IMR-90 (cell line): ENCODE measurements around the gene MYL4. TPM values are rescaled to one million over a fixed set of nuclear protein-coding genes. Genes with fewer than 3 reads are reported as not detected.

Experiments used
- ATAC-seq: fragments of 200-7000 bp; cut with Tn5 transposase; 2 replicates; pipeline ENCODE4 v1.9.1; 2020; ENCODE audit warnings: low read depth, mild to moderate bottlenecking, moderate library complexity
- BruUV-seq: library from RNA; stranded (reverse); fragments of 400-500 nt; replicated peaks from 2 replicates; lab custom pipeline; 2021; lab: Mats Ljungman, UMichigan
- CTCF ChIA-PET: fragments of 300-600 bp; formaldehyde crosslinking; extraction: SDS; loops from one replicate; lab custom pipeline; 2021; ENCODE audit warnings: antibody characterized with exemption; lab: Yijun Ruan, JAX
- POLR2A ChIA-PET: fragments of 300-600 bp; sonication (Branson Sonifier 250); formaldehyde crosslinking; loops from one replicate; lab custom pipeline; 2022; ENCODE audit warnings: antibody characterized with exemption; ENCODE audit not compliant: unreplicated experiment; lab: Charles Lee
- DNase-seq: peaks from one replicate; pipeline ENCODE4 v3.0.0; 2013
- H2AFZ ChIP-seq: replicated peaks from 2 replicates; pipeline ENCODE3; 2013; ENCODE audit warnings: low read length, mild to moderate bottlenecking; ENCODE audit not compliant: poor library complexity
- H2AK5ac ChIP-seq: 2 replicates; pipeline ENCODE4 v1.6.1; 2013; ENCODE audit warnings: low read depth, low read length, inconsistent platforms
- H2AK9ac ChIP-seq: replicated peaks from 2 replicates; pipeline ENCODE3; 2013; ENCODE audit warnings: mild to moderate bottlenecking, low read depth, low read length, moderate library complexity; ENCODE audit not compliant: poor library complexity
- H2BK120ac ChIP-seq: 2 replicates; pipeline ENCODE4 v1.6.1; 2013; ENCODE audit warnings: low read depth, low read length, inconsistent platforms
- H2BK15ac ChIP-seq: 3 replicates; pipeline ENCODE4 v1.6.1; 2013; ENCODE audit warnings: low read depth, low read length, inconsistent platforms
- H2BK20ac ChIP-seq: 2 replicates; pipeline ENCODE4 v1.6.1; 2013; ENCODE audit warnings: low read depth, mild to moderate bottlenecking, inconsistent platforms, low read length, moderate library complexity
- H2BK5ac ChIP-seq: 2 replicates; pipeline ENCODE4 v1.6.1; 2013; ENCODE audit warnings: mild to moderate bottlenecking, low read depth, low read length, inconsistent platforms; ENCODE audit not compliant: poor library complexity, severe bottlenecking
- H3K14ac ChIP-seq: replicated peaks from 2 replicates; pipeline ENCODE4 v1.6.1; 2013; ENCODE audit warnings: low read depth, low read length, inconsistent platforms
- H3K18ac ChIP-seq: 2 replicates; pipeline ENCODE4 v1.6.1; 2013; ENCODE audit warnings: low read depth, low read length, control low read depth
- H3K23ac ChIP-seq: 2 replicates; pipeline ENCODE4 v1.6.1; 2013; ENCODE audit warnings: low read depth, low read length, inconsistent platforms
- H3K27ac ChIP-seq: 2 replicates; pipeline ENCODE4 v1.5.1; 2013; ENCODE audit warnings: mild to moderate bottlenecking, control low read depth, low read length; ENCODE audit not compliant: insufficient read depth
- H3K27me3 ChIP-seq: 2 replicates; pipeline ENCODE4 v1.6.1; 2013; ENCODE audit warnings: low read length; ENCODE audit not compliant: control insufficient read depth, insufficient read depth
- H3K36me3 ChIP-seq: 2 replicates; pipeline ENCODE4 v1.6.1; 2013; ENCODE audit warnings: low read length, mixed read lengths; ENCODE audit not compliant: control insufficient read depth, insufficient read depth
- H3K4ac ChIP-seq: 2 replicates; pipeline ENCODE4 v1.6.1; 2013; ENCODE audit warnings: low read depth, low read length, inconsistent platforms
- H3K4me1 ChIP-seq: 2 replicates; pipeline ENCODE4 v1.6.1; 2013; ENCODE audit warnings: low read length, mixed read lengths; ENCODE audit not compliant: control insufficient read depth, insufficient read depth
- H3K4me2 ChIP-seq: 2 replicates; pipeline ENCODE4 v1.6.1; 2013; ENCODE audit warnings: low read depth, mild to moderate bottlenecking, control low read depth, low read length, moderate library complexity
- H3K4me3 ChIP-seq: 2 replicates; pipeline ENCODE4 v1.5.1; 2013; ENCODE audit warnings: low read depth, mild to moderate bottlenecking, control low read depth, low read length, moderate library complexity; ENCODE audit not compliant: insufficient read depth
- H3K56ac ChIP-seq: 2 replicates; pipeline ENCODE4 v1.6.1; 2013; ENCODE audit warnings: low read length, inconsistent platforms; ENCODE audit not compliant: insufficient read depth; ENCODE audit errors: extremely low read depth
- H3K79me1 ChIP-seq, 2 experiments: 2 replicates each; pipeline ENCODE4 v1.6.1; 2013; ENCODE audit warnings: low read length in 2 of 2, inconsistent platforms in 1 of 2, low read depth in 1 of 2
- H3K9ac ChIP-seq: 2 replicates; pipeline ENCODE4 v1.6.1; 2013; ENCODE audit warnings: low read depth, low read length, control low read depth
- H3K9me1 ChIP-seq: 2 replicates; pipeline ENCODE4 v1.6.1; 2013; ENCODE audit warnings: low read length, inconsistent platforms; ENCODE audit not compliant: insufficient read depth
- H3K9me3 ChIP-seq: 2 replicates; pipeline ENCODE4 v1.6.1; 2013; ENCODE audit warnings: low read length; ENCODE audit not compliant: control insufficient read depth, insufficient read depth
- H4K20me1 ChIP-seq: 2 replicates; pipeline ENCODE4 v1.6.1; 2013; ENCODE audit warnings: low read length, inconsistent platforms; ENCODE audit not compliant: insufficient read depth
- H4K5ac ChIP-seq: 2 replicates; pipeline ENCODE4 v1.6.1; 2013; ENCODE audit warnings: mild to moderate bottlenecking, low read depth, low read length, control low read depth
- H4K8ac ChIP-seq, 2 experiments: 2 replicates each; pipeline ENCODE4 v1.6.1; 2013; ENCODE audit warnings: low read depth in 2 of 2, low read length in 2 of 2, control low read depth in 1 of 2, inconsistent platforms in 1 of 2
- H4K91ac ChIP-seq: 2 replicates; pipeline ENCODE4 v1.6.1; 2013; ENCODE audit warnings: low read depth, low read length, inconsistent platforms; ENCODE audit not compliant: insufficient read depth
- BHLHE40 ChIP-seq: fragments of 150-350 bp; IDR thresholded peaks from 2 replicates; pipeline ENCODE4 v1.6.1; 2016; ENCODE audit warnings: mild to moderate bottlenecking, low read depth, low read length
- CEBPB ChIP-seq: IDR thresholded peaks from 2 replicates; pipeline ENCODE4 v1.6.1; 2012; ENCODE audit warnings: low read depth, low read length, improper control_type of control experiment
- CHD1 ChIP-seq: IDR thresholded peaks from 2 replicates; pipeline ENCODE4 v1.6.1; 2012; ENCODE audit warnings: low read depth, low read length, improper control_type of control experiment
- CTCF ChIP-seq: conservative IDR thresholded peaks from 2 replicates; pipeline ENCODE4 v1.5.1; 2012; ENCODE audit warnings: mild to moderate bottlenecking, low read depth, low read length, improper control_type of control experiment
- ELK1 ChIP-seq: fragments of 150-350 bp; IDR thresholded peaks from 2 replicates; pipeline ENCODE4 v1.6.1; 2016; ENCODE audit warnings: low read depth, mild to moderate bottlenecking, low read length, moderate library complexity, borderline replicate concordance
- FOS ChIP-seq: fragments of 150-350 bp; IDR thresholded peaks from 2 replicates; pipeline ENCODE4 v1.6.1; 2016; ENCODE audit warnings: low read depth, low read length
- MAFK ChIP-seq: IDR thresholded peaks from 2 replicates; pipeline ENCODE4 v1.6.1; 2012; ENCODE audit warnings: low read depth, low read length, improper control_type of control experiment
- MAZ ChIP-seq: IDR thresholded peaks from 2 replicates; pipeline ENCODE4 v1.6.1; 2012; ENCODE audit warnings: low read depth, mild to moderate bottlenecking, low read length, improper control_type of control experiment, moderate library complexity, borderline replicate concordance
- MXI1 ChIP-seq: IDR thresholded peaks from 2 replicates; pipeline ENCODE4 v1.6.1; 2012; ENCODE audit warnings: low read depth, mild to moderate bottlenecking, low read length, moderate library complexity, borderline replicate concordance
- NFE2L2 ChIP-seq: fragments of 150-350 bp; IDR thresholded peaks from 2 replicates; pipeline ENCODE4 v1.6.1; 2016; ENCODE audit warnings: low read depth, mild to moderate bottlenecking, low read length
- POLR2A ChIP-seq: IDR thresholded peaks from 2 replicates; pipeline ENCODE4 v1.6.1; 2012; ENCODE audit warnings: mild to moderate bottlenecking, low read depth, low read length
- RAD21 ChIP-seq: IDR thresholded peaks from 2 replicates; pipeline ENCODE4 v1.6.1; 2012; ENCODE audit warnings: low read length, improper control_type of control experiment
- RCOR1 ChIP-seq: IDR thresholded peaks from 2 replicates; pipeline ENCODE4 v1.6.1; 2012; ENCODE audit warnings: mild to moderate bottlenecking, low read length, improper control_type of control experiment; ENCODE audit not compliant: insufficient replicate concordance
- RFX5 ChIP-seq: IDR thresholded peaks from 2 replicates; pipeline ENCODE4 v1.8.0; 2012; ENCODE audit warnings: low read depth, mild to moderate bottlenecking, low read length, moderate library complexity
- SMC3 ChIP-seq: fragments of 150-350 bp; IDR thresholded peaks from 2 replicates; pipeline ENCODE4 v1.6.1; 2016; ENCODE audit warnings: low read depth, mild to moderate bottlenecking, antibody characterized with exemption, low read length, moderate library complexity
- USF2 ChIP-seq: fragments of 150-350 bp; IDR thresholded peaks from 2 replicates; pipeline ENCODE4 v1.6.1; 2017; ENCODE audit warnings: mild to moderate bottlenecking, antibody characterized with exemption, low read length, low read depth
- WGBS, 2 experiments: methylation state at CpG; one replicate each; pipeline versions ENCODE4 v1.1.5 to v1.1.7; 2013; ENCODE audit warnings: missing lambda C conversion rate in 2 of 2; ENCODE audit not compliant: insufficient read length in 1 of 2; ENCODE audit errors: extremely low coverage in 2 of 2; 5-methylcytosine and 5-hydroxymethylcytosine counted together
- dilution Hi-C: fragments of 300-500 bp; cut with HindIII; formaldehyde crosslinking; loops from one replicate; pipeline ENCODE4 v1.14.3; 2018; ENCODE audit warnings: low sequenced_read_pairs; ENCODE audit not compliant: unreplicated experiment
- in situ Hi-C: fragments of 300-500 bp; cut with MboI; formaldehyde crosslinking; loops from 3 replicates; pipeline ENCODE4 v1.14.3; 2019; ENCODE audit warnings: low sequenced_read_pairs, inconsistent platforms, mixed read lengths
- intact Hi-C: fragments of 100-400 bp; cut with micrococcal nuclease; formaldehyde crosslinking; loops from 2 replicates; pipeline ENCODE4 v1.10.0; 2022
- polyA plus RNA-seq, 3 experiments: library from polyadenylated mRNA; depleted of rRNA; stranded (reverse); fragments of >200 nt; gene quantifications; 2 replicates each; pipeline ENCODE4 v1.2.3, GENCODE V29; 2012; ENCODE audit warnings: low replicate concordance in 1 of 3
- total RNA-seq: library from RNA; depleted of rRNA; stranded (reverse); fragments of >200 nt; gene quantifications from 2 replicates; pipeline ENCODE4 v1.2.3, GENCODE V29; 2012

MYL4 gene
- total and polyA plus RNA-seq, 2 of the 4 experiments (the other 2 are of a cell fraction) = not detected

GRCh38 chr17:47184681-47185080 lies 24.5 kb upstream of the MYL4 start:
- Histone ChIP-seq H3K4me1 (peaks cover 10% of the 10 kb centered on the region), H3K36me3 (peaks cover 7% of the 10 kb centered on the region), H4K20me1 (peaks cover 76% of the 10 kb centered on the region), H2BK20ac (no peak overlapping the region), H3K56ac (no peak overlapping the region), H2BK5ac (no peak overlapping the region), H3K27me3 (no peaks in the 10 kb centered on the region), H3K27ac (no peak overlapping the region), H2AK5ac (no peak overlapping the region), H3K9me1 (peaks cover 10% of the 10 kb centered on the region), H2AK9ac (peak overlapping the region; percentile 39), H3K14ac (peak overlapping the region; percentile 40; the same call in 1 of the 2 replicates), H3K79me1 (peaks cover 8 to 40% of the 10 kb centered on the region in 2 experiments; a peak in 3 of 4 replicates), H3K9ac (no peak overlapping the region), H3K9me3 (no peaks in the 10 kb centered on the region), H3K18ac (no peak overlapping the region), H2BK120ac (no peak overlapping the region), H4K8ac (no peak overlapping the region; a peak in 1 of 4 replicates), H4K5ac (no peak overlapping the region), H3K4me2 (peak overlapping the region; percentile 26; the same call in 1 of the 2 replicates), H3K23ac (peak overlapping the region; percentile 38; the same call in 1 of the 2 replicates), H2BK15ac (no peak overlapping the region), H3K4ac (no peak overlapping the region), H3K4me3 (no peak overlapping the region), H2AFZ (no peak overlapping the region), H4K91ac (no peak overlapping the region)
- DNase-seq (no peak), ATAC-seq (no peak)
- ChIA-PET CTCF (no interaction called here), POLR2A (no interaction called here)
- intact Hi-C loops (loop anchor here (5.0 kb wide), 1 partner anchor 133 kb away; no protein-coding TSS in a partner anchor), in situ Hi-C loops (no loop called here), dilution Hi-C loops (no loop called here)
- WGBS, 2 experiments = no CpG with 5 or more reads among the region's 6 CpGs
- no peak for TF ChIP-seq MXI1
- TF ChIP-seq MAFK = no peak
- TF ChIP-seq POLR2A = no peak
- TF ChIP-seq FOS = no peak
- no peak for TF ChIP-seq CHD1
- TF ChIP-seq USF2 = no peak
- TF ChIP-seq CTCF = no peak
- TF ChIP-seq ELK1 = no peak
- TF ChIP-seq CEBPB = no peak
- no peak for TF ChIP-seq MAZ
- no peak for TF ChIP-seq RFX5
- TF ChIP-seq RAD21 = no peak
- no peak for TF ChIP-seq BHLHE40
- TF ChIP-seq RCOR1 = no peak
- TF ChIP-seq SMC3 = no peak
- TF ChIP-seq NFE2L2 = no peak
- no TSS peak for BruUV-seq
